ENCODE measurements around the gene DIABLO. TPM values are rescaled to one million over a fixed set of nuclear protein-coding genes. Genes with fewer than 3 reads are reported as not detected.
"Not testable (repeated sequence)": the region's sequence is repeated elsewhere in the genome, so short reads cannot be mapped to it uniquely, and the experiment has no call there.

The DIABLO gene
- total RNA-seq, 1 donor from 2014 or later = 61.0 TPM

- no peak overlapping the region for H3K4me3 Mint-ChIP-seq
- DNase-seq = peak; percentile 92
- H3K4me1 Mint-ChIP-seq = no peaks in the 10 kb centered on the region
- H3K27me3 Mint-ChIP-seq = peaks cover 15% of the 10 kb centered on the region
- no peaks in the 10 kb centered on the region for H3K9me3 Mint-ChIP-seq
- no peaks in the 10 kb centered on the region for H3K36me3 Mint-ChIP-seq (ENCODE audit: low read depth)
- intact Hi-C loops (cut with micrococcal nuclease) = loop anchor here (1.0 to 2.0 kb wide), 4 partner anchors 31 to 137 kb away; no protein-coding TSS in a partner anchor
- H3K27ac Mint-ChIP-seq = no peak overlapping the region
Measured at GRCh38 chr12:122190842-122191668, 34.8 kb downstream of the DIABLO start.

DNA sequence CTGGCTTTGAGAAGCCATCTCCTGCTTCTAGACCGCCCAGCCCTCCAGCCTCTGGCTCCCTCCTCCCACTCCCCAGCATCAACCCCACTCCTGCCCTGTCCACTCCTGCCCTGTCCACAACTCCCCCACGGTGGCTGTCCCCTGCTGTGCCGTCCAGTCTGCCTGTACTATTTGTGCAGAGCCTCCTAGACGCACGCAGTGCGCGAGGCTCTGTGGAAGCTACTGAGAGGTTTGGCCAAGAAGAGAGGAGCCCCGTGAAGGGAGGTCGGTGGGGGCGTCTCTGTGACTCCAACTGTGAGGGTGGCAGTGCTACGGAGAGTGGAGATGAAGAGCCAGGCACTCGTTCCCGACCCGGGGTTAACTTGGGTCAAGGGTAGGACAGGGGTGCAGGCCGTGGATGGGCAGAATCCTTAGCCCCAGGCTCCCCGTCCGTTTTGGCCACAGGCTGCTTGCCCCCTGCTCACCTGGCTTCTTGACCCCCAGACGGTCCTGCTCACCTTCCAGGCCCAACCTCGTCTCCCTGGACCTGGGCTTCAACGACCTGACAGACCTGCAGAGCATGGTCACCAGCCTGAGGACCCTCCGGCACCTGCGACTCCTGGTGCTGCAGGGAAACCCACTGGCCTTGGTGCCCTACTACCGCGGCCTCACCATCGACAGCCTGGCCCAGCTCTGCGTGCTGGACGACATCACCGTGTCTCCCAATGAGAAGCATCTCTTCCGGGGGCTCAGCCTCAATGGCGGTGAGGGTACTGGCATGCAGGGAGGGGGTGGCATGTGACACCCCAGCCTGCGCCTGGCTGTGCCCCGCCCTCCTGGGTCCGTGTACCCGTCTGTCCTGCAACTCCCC, 36.0 kb downstream of the DIABLO start:
- H3K36me3 Mint-ChIP-seq (ENCODE audit: low read depth) = no peaks in the 10 kb centered on the region
- H3K4me1 Mint-ChIP-seq = no peaks in the 10 kb centered on the region
- no peaks in the 10 kb centered on the region for H3K9me3 Mint-ChIP-seq
- H3K27me3 Mint-ChIP-seq = peaks cover 11% of the 10 kb centered on the region
- DNase-seq = no peak
- no peak overlapping the region for H3K4me3 Mint-ChIP-seq
- no peak overlapping the region for H3K27ac Mint-ChIP-seq
- intact Hi-C loops (cut with micrococcal nuclease) = loop anchor here (2.0 kb wide), 1 partner anchor 67 kb away; no protein-coding TSS in a partner anchor

DNA sequence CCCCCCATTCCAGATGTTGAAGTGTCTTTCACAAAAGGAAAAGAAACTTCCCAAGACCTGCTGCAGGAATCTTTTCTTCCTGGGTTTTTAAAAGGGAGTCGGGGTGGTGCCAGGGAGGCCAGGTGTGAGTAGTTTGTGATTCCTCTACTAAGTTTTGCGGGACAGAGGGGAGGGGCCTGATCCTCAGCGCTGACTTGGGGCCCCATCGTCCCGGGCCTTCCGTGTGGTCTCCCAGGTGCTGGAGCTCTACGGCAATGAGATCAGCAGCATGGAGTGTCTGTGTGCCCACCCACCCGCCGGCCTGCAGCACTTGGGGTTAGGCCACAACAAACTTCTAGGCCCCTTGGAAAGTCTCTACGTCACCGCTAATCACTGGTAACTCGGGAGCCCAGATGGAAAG, 38.4 kb downstream of the DIABLO start:
- H3K27me3 Mint-ChIP-seq = peaks cover 17% of the 10 kb centered on the region
- intact Hi-C loops (cut with micrococcal nuclease) = no loop called here
- no peak overlapping the region for H3K4me3 Mint-ChIP-seq
- no peak for DNase-seq
- no peak overlapping the region for H3K27ac Mint-ChIP-seq
- H3K4me1 Mint-ChIP-seq = peaks cover 5% of the 10 kb centered on the region
- no peaks in the 10 kb centered on the region for H3K9me3 Mint-ChIP-seq
- no peaks in the 10 kb centered on the region for H3K36me3 Mint-ChIP-seq (ENCODE audit: low read depth)

DNA sequence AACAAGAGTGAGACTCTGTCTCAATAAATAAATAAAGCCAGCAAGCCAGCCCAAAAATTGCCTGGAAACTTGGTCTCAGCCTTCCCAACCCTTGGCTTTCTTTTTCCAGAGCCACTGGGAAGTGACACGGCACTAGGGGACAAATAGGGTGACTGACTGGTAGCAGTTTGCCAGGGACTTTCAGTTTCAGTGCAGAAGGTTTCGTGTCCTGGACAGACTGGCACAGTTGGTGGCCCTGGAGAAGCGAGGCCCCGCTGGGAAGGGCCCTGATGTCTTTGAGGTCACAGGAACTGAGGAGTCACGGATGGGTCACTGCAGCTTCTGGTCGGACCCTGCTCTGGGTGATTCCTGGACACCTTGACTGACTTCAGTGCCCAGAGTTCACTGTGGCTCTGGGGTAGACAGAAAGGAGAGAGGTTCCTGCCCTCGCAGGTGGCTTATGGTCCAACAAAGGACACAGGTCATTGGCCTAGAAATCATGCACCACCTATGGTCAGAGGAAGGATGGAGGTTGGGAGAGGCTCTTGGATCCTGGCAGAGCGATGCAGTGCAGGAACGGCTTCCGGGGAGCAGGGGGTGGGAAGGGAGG, 40.3 kb downstream of the DIABLO start:
- intact Hi-C loops (cut with micrococcal nuclease) = no loop called here
- DNase-seq = no peak
- H3K9me3 Mint-ChIP-seq = no peaks in the 10 kb centered on the region
- H3K36me3 Mint-ChIP-seq (ENCODE audit: low read depth) = no peaks in the 10 kb centered on the region
- no peak overlapping the region for H3K27ac Mint-ChIP-seq
- peaks cover 20% of the 10 kb centered on the region for H3K27me3 Mint-ChIP-seq
- peaks cover 6% of the 10 kb centered on the region for H3K4me1 Mint-ChIP-seq
- H3K4me3 Mint-ChIP-seq = no peak overlapping the region

DNA sequence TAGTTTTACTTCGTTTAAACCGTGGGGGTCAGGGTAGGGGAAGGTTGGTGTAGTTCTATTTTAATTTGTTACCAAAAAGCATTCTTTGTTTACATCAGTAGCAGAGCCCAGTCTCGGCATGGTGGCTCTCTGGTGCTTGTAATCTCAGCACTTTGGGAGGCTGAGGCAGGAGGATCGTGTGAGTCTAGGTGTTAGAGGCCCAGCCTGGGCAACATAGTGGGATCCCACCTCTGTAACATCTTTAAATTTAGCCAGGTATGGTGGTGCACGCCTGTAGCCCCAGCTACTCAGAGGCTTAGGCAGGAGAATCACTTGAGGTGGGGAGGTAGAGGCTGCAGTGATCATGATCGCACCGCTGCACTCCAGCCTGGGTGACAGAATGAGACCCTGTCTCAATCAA, 40.8 kb downstream of the DIABLO start:
- no peaks in the 10 kb centered on the region for H3K9me3 Mint-ChIP-seq
- peaks cover 20% of the 10 kb centered on the region for H3K27me3 Mint-ChIP-seq
- intact Hi-C loops (cut with micrococcal nuclease) = no loop called here

GRCh38 chr12:122184517-122184916, 41.3 kb downstream of the DIABLO start:
- peak overlapping the region; percentile 48 for H3K4me3 Mint-ChIP-seq
- no peak overlapping the region for H3K27ac Mint-ChIP-seq
- no peaks in the 10 kb centered on the region for H3K36me3 Mint-ChIP-seq (ENCODE audit: low read depth)
- H3K9me3 Mint-ChIP-seq = no peaks in the 10 kb centered on the region
- peaks cover 10% of the 10 kb centered on the region for H3K4me1 Mint-ChIP-seq
- peaks cover 22% of the 10 kb centered on the region for H3K27me3 Mint-ChIP-seq
- intact Hi-C loops (cut with micrococcal nuclease) = no loop called here
- DNase-seq = no peak

More for the DNA sequence above, 40.8 kb downstream of the DIABLO start:
- Mint-ChIP-seq H3K36me3 (ENCODE audit: low read depth) (no peaks in the 10 kb centered on the region), H3K27ac (no peak overlapping the region), H3K4me1 (peaks cover 8% of the 10 kb centered on the region), H3K4me3 (peak overlapping the region; percentile 28)
- no peak for DNase-seq

- peaks cover 10% of the 10 kb centered on the region for H3K4me1 Mint-ChIP-seq
- intact Hi-C loops (cut with micrococcal nuclease) = loop anchor here (2.0 kb wide), 1 partner anchor 17 kb away; no protein-coding TSS in a partner anchor
- H3K9me3 Mint-ChIP-seq = no peaks in the 10 kb centered on the region
Measured at GRCh38 chr12:122183588-122183940, 42.3 kb downstream of the DIABLO start.

GRCh38 chr12:122182887-122183587, 42.8 kb downstream of the DIABLO start, which contains the start of gene LRRC43:
Gene LRRC43 (plus strand): TSS chr12:122183123. CDS start chr12:122183145, 22 bp downstream.
- Mint-ChIP-seq H3K4me1 (peaks cover 10% of the 10 kb centered on the region), H3K9me3 (no peaks in the 10 kb centered on the region), H3K27ac (no peak within 1 kb of the TSS)

More at GRCh38 chr12:122183588-122183940, 42.3 kb downstream of the DIABLO start:
- peaks cover 25% of the 10 kb centered on the region for H3K27me3 Mint-ChIP-seq
- no peak for DNase-seq
- peak overlapping the region; percentile 51 for H3K4me3 Mint-ChIP-seq
- H3K36me3 Mint-ChIP-seq (ENCODE audit: low read depth) = no peaks in the 10 kb centered on the region
- no peak overlapping the region for H3K27ac Mint-ChIP-seq

DNA sequence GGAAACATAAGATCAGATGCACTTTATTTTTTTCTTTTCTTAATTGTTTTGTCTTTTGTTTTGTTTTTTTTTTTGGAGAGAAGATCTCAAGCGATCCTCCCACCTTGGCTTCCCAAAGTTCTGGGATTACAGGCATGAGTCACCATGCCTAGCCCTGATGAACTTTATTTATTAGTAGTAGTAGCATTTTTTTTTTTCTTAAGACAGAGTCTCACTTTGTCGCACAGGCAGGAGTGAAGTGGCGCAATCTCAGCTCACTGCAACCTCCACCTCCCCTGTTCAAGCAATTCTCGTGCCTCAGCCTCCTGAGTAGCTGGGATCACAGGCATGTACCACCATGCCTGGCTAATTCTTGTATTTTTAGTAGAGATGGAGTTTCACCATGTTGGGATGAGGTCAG, 49.4 kb downstream of the DIABLO start:
- H3K4me1 Mint-ChIP-seq; H3K36me3 Mint-ChIP-seq (ENCODE audit: low read depth); H3K4me3 Mint-ChIP-seq; H3K9me3 Mint-ChIP-seq; H3K27ac Mint-ChIP-seq; intact Hi-C loops (cut with micrococcal nuclease); DNase-seq; H3K27me3 Mint-ChIP-seq: not testable (repeated sequence)

More at GRCh38 chr12:122182887-122183587, 42.8 kb downstream of the DIABLO start, which contains the start of gene LRRC43:
- Mint-ChIP-seq H3K4me3 (peak within 1 kb of the TSS; percentile 82), H3K36me3 (ENCODE audit: low read depth) (no peaks in the 10 kb centered on the region), H3K27me3 (peaks cover 25% of the 10 kb centered on the region)
- intact Hi-C loops (cut with micrococcal nuclease) = loop anchor here (2.0 kb wide), 1 partner anchor 16 kb away; no protein-coding TSS in a partner anchor
- peak; percentile 82 for DNase-seq

GRCh38 chr12:122174155-122174845, 51.6 kb downstream of the DIABLO start, which contains the start of gene IL31:
Gene IL31 (minus strand): TSS chr12:122174221. CDS start chr12:122174172, 49 bp downstream.
- Mint-ChIP-seq H3K4me3 (no peak within 1 kb of the TSS), H3K9me3 (no peaks in the 10 kb centered on the region), H3K36me3 (ENCODE audit: low read depth) (no peaks in the 10 kb centered on the region), H3K4me1 (no peaks in the 10 kb centered on the region), H3K27me3 (peaks cover 6% of the 10 kb centered on the region), H3K27ac (no peak within 1 kb of the TSS)
- intact Hi-C loops (cut with micrococcal nuclease) = no loop called here
- no peak for DNase-seq

DNA sequence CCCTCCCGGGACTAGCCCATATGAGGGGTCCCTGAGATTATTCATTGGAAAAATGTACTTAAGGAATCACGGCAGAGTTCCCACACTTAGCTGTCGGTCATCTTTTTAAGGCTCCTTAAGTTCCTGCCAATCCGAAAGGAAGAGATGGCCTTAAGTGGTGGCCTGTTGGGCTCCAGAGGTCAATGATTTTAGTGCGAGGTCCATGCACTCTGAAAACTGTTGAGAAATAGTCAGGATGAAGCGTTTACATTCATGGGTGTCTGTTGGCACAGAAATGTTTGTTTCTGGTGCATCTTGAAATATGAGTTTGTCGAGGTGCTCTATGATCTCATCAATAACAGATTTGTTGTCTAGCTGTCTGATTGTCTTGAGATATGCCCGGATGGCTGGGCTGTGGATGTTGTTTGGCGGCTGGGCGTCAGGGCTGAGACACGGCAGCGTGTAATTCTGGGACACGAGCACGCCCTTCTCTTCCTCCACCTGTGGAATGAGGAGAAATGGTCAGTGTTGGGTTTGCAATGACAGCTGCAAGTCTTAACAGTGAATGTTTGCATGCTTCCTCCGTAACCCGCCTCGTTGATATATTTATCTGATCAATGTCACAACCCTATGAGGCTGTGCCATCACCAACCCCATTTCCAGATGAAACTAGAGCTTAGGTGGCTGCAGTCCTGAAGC, 53.5 kb downstream of the DIABLO start:
- Mint-ChIP-seq H3K9me3 (no peaks in the 10 kb centered on the region), H3K4me3 (no peak overlapping the region), H3K4me1 (peaks cover under 1% of the 10 kb centered on the region), H3K27ac (no peak overlapping the region), H3K27me3 (peaks cover 5% of the 10 kb centered on the region), H3K36me3 (ENCODE audit: low read depth) (no peaks in the 10 kb centered on the region)
- intact Hi-C loops (cut with micrococcal nuclease) = no loop called here
- no peak for DNase-seq

DNA sequence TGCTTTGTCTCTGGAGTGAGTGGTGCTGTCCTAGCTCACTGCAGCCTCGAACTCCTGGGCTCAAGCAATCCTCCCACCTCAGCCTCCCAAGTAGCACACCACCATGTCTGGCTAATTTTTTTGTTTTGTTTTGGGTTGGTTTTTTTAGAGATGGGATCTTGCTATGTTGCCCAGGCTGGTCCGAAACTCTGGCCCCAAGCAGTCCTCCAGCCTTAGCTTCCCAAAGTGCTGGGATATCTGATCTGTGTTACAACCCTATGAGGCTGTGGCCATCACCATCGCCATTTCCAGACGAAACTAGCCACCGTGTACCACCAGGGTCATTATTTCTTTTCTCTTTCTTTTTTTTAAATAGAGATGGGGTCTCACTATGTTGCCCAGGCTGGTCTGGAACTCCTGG, 54.5 kb downstream of the DIABLO start:
- intact Hi-C loops (cut with micrococcal nuclease) = no loop called here
- DNase-seq = no peak
- no peaks in the 10 kb centered on the region for H3K9me3 Mint-ChIP-seq
- peaks cover 7% of the 10 kb centered on the region for H3K27me3 Mint-ChIP-seq
- H3K36me3 Mint-ChIP-seq (ENCODE audit: low read depth) = no peaks in the 10 kb centered on the region
- H3K27ac Mint-ChIP-seq = no peak overlapping the region
- H3K4me3 Mint-ChIP-seq = no peak overlapping the region
- H3K4me1 Mint-ChIP-seq = peaks cover 9% of the 10 kb centered on the region
